Neural progenitor cell (in vitro differentiated cells): ENCODE results near the gene ACVR1C.

Experiments
- EZH2 ChIP-seq: fragments of 200-600 bp; sonication (generic); IDR thresholded peaks from 2 replicates; pipeline ENCODE4 v1.6.1; 2017; ENCODE audit warnings: antibody characterized with exemption, mild to moderate bottlenecking, moderate library complexity
- EZH2phosphoT487 ChIP-seq: fragments of 200-600 bp; sonication (generic); IDR thresholded peaks from 2 replicates; pipeline ENCODE4 v1.6.1; 2017; ENCODE audit warnings: antibody characterized with exemption
- TF ChIP-seq, protein P1 (sequence below): fragments of 200-600 bp; sonication (generic); IDR thresholded peaks from 2 replicates; pipeline ENCODE4 v1.5.1; 2017; ENCODE audit warnings: antibody characterized with exemption, mild to moderate bottlenecking

DNA sequence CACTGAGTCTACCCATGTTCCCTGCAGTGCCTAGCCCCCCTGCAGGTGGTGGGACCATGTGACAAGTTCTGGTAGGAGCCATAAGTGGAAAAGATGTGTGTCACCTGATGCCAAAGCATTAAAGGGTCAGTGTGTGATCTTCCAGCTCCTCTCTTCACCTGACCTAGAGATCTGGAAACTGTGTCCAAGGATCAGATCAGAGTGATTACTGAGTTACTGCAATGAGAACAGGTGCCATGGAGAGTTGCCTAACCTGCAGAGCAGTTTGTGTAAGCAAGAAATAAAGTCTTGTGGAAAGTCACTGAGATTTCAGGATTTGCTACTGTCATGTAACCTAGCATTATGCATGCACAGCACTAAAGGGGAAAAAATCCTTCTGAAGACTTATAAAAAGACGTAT is 90.6 kb downstream of the ACVR1C start:
- no peak for TF ChIP-seq EZH2
- TF ChIP-seq, protein P1, sequence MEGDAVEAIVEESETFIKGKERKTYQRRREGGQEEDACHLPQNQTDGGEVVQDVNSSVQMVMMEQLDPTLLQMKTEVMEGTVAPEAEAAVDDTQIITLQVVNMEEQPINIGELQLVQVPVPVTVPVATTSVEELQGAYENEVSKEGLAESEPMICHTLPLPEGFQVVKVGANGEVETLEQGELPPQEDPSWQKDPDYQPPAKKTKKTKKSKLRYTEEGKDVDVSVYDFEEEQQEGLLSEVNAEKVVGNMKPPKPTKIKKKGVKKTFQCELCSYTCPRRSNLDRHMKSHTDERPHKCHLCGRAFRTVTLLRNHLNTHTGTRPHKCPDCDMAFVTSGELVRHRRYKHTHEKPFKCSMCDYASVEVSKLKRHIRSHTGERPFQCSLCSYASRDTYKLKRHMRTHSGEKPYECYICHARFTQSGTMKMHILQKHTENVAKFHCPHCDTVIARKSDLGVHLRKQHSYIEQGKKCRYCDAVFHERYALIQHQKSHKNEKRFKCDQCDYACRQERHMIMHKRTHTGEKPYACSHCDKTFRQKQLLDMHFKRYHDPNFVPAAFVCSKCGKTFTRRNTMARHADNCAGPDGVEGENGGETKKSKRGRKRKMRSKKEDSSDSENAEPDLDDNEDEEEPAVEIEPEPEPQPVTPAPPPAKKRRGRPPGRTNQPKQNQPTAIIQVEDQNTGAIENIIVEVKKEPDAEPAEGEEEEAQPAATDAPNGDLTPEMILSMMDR: no peak
- no peak for TF ChIP-seq EZH2phosphoT487
